T-helper 1 cell treated with Interleukin-12 subunit alpha and Interleukin-12 subunit beta and Interleukin-4 antibody, amounts not matched to agents 30 μg/mL and 1 μg/mL, for 36 hours (primary cell): ENCODE data around the gene MIDN.

Experiments used
- H3K27ac Mint-ChIP-seq: one replicate; pipeline ENCODE4 v1.8.0; 2021; ENCODE audit warnings: mild to moderate bottlenecking, mixed read lengths
- H3K27me3 Mint-ChIP-seq: one replicate; pipeline ENCODE4 v1.8.0; 2021; ENCODE audit warnings: low read depth, mixed read lengths
- H3K36me3 Mint-ChIP-seq: one replicate; pipeline ENCODE4 v1.8.0; 2021; ENCODE audit warnings: low read depth, mixed read lengths
- H3K4me1 Mint-ChIP-seq: one replicate; pipeline ENCODE4 v1.8.0; 2021; ENCODE audit warnings: low read depth, mixed read lengths
- H3K4me3 Mint-ChIP-seq: one replicate; pipeline ENCODE4 v1.8.0; 2021; ENCODE audit warnings: mild to moderate bottlenecking, moderate library complexity, mixed read lengths
- H3K9me3 Mint-ChIP-seq: one replicate; pipeline ENCODE4 v1.8.0; 2021; ENCODE audit warnings: mixed read lengths

The MIDN gene

GRCh38 chr19:1226522-1227303, 21.7 kb upstream of the MIDN start:
- no peaks in the 10 kb centered on the region for H3K27me3 Mint-ChIP-seq
- no peaks in the 10 kb centered on the region for H3K4me1 Mint-ChIP-seq
- H3K27ac Mint-ChIP-seq = no peak overlapping the region
- no peak overlapping the region for H3K4me3 Mint-ChIP-seq
- H3K36me3 Mint-ChIP-seq = no peaks in the 10 kb centered on the region
- no peaks in the 10 kb centered on the region for H3K9me3 Mint-ChIP-seq

GRCh38 chr19:1227304-1228054, 20.9 kb upstream of the MIDN start:
- Mint-ChIP-seq H3K27me3 (no peaks in the 10 kb centered on the region), H3K27ac (no peak overlapping the region), H3K4me3 (no peak overlapping the region), H3K4me1 (no peaks in the 10 kb centered on the region), H3K9me3 (no peaks in the 10 kb centered on the region), H3K36me3 (no peaks in the 10 kb centered on the region)

DNA sequence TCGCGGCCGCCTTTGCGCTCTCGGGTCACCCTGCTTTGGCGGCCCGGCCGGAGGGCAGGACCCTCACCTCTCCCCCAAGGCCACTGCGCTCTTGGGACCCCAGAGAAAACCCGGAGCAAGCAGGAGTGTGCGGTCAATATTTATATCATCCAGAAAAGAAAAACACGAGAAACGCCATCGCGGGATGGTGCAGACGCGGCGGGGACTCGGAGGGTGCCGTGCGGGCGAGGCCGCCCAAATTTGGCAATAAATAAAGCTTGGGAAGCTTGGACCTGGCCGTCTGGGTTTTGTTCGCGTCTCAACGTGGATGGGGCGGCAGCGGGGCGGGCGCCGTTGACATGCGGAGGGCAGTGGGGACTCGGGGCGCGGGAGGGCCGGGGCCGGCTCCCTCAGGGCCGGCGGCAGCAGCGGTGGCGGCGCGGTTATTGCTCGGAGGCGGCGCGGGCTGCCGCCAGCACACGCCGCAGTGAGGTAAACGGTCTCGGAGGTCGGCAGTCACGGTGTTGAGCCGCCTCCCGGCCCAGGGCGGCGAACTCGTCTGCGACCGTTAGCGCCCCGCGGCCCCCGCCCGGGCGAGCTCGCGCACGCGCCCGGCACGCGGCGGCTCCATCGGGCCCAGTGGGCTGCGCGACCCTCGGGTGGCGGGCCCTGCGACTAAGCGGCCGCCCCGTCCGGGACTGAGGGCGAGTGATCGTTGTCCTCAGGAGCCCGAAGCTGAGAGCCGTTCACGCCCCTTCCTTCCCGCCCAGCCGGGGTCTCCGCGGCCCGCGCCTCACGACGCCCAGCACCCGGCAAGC, 20.0 kb upstream of the MIDN start:
- H3K4me1 Mint-ChIP-seq = no peaks in the 10 kb centered on the region
- H3K4me3 Mint-ChIP-seq = no peak overlapping the region
- H3K9me3 Mint-ChIP-seq = no peaks in the 10 kb centered on the region
- H3K36me3 Mint-ChIP-seq = no peaks in the 10 kb centered on the region
- H3K27ac Mint-ChIP-seq = no peak overlapping the region
- H3K27me3 Mint-ChIP-seq = no peaks in the 10 kb centered on the region

GRCh38 chr19:1229056-1229923, 19.1 kb upstream of the MIDN start:
- H3K9me3 Mint-ChIP-seq = no peaks in the 10 kb centered on the region
- H3K4me3 Mint-ChIP-seq = no peak overlapping the region
- no peak overlapping the region for H3K27ac Mint-ChIP-seq
- no peaks in the 10 kb centered on the region for H3K36me3 Mint-ChIP-seq
- no peaks in the 10 kb centered on the region for H3K27me3 Mint-ChIP-seq
- H3K4me1 Mint-ChIP-seq = no peaks in the 10 kb centered on the region

DNA sequence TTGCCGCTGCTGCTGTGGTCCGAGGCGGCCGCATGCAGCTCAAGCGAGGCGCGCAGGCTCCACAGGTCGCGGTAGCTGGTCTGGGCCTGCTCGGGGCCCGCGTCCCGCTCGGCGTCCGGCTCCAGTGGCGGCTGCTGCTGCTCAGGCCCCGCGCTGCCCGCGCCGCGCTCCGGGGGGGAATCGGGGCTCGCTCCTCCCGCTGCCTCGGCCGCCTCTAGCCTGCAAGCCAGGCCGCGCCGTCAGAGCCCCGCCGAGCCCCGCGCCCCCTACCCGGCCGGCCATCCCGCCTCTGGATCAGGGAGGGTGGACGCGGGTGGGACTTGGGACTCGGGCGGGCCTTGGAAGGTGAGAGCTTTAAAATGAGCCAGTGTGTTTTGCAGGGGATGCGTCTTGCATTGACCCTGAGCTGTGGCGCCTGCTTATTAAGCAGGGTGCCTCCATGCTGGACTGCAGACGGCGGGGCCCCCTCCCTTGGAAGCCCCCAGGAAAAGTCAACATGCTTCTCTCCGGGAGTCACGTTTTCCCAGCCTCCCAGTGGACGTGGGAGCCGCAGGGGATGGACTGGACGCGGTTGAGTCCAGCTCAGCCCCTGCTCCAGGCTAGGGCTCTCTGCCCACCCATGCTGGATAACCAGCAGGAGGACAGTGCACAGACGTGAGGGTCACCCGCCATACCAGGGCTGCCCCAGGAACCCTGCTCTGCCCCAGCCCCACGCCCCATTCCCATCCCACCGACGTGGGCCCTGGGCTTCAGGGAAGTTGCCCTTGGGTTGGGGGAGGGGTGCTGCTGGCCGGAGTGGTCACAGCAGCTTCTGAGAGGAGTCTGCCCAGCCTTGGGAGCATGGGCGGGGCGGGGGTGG, 18.2 kb upstream of the MIDN start:
- Mint-ChIP-seq H3K27ac (no peak overlapping the region), H3K4me3 (no peak overlapping the region), H3K27me3 (no peaks in the 10 kb centered on the region), H3K36me3 (no peaks in the 10 kb centered on the region), H3K4me1 (no peaks in the 10 kb centered on the region), H3K9me3 (no peaks in the 10 kb centered on the region)

GRCh38 chr19:1230783-1231489, 17.4 kb upstream of the MIDN start:
- H3K9me3 Mint-ChIP-seq = no peaks in the 10 kb centered on the region
- no peak overlapping the region for H3K4me3 Mint-ChIP-seq
- no peaks in the 10 kb centered on the region for H3K4me1 Mint-ChIP-seq
- H3K27me3 Mint-ChIP-seq = no peaks in the 10 kb centered on the region
- H3K36me3 Mint-ChIP-seq = no peaks in the 10 kb centered on the region
- no peak overlapping the region for H3K27ac Mint-ChIP-seq

DNA sequence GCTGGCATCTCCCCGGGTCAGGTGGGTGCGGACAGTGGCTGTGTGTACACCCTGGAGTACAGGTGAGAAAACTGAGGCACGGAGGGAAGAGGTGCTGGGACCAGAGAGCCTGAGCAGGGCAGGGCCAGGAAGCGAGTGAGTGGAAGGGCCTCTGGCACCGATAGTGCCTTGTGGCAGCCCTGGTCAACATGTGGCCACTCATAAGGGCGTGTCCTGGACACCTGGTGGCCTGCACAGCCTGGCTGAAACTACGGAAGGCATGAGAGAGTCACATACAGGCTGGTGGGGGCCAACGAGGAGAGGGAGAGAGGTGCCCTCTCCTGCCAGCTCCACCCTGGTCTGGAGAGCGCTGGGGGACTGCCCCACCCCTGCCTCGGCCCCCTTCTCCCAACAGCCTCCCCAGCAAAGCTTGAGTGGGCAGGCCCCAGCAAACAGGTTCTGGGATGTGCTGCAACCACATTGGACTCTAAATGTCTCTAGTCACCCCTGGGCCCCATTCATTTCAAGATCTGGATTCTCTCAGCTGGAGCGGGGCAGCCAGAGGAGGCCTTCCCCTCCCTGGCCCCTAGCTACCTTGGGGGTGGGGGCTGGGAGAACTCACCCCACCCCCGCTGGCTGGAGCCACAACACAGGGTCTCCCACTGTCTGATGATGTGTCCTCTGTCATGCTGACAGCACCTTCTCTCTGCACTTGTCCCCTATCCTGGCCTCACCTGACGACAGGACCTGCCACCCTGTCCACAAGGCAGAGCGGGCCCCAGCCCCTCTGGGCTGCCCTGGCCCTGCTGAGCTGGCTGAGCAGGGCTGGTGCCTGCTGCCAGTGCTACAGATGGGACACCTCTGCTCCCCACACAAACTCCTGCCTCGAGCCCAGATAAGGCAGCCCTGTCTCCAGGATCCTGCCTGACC, 16.4 kb upstream of the MIDN start:
- no peaks in the 10 kb centered on the region for H3K4me1 Mint-ChIP-seq

DNA sequence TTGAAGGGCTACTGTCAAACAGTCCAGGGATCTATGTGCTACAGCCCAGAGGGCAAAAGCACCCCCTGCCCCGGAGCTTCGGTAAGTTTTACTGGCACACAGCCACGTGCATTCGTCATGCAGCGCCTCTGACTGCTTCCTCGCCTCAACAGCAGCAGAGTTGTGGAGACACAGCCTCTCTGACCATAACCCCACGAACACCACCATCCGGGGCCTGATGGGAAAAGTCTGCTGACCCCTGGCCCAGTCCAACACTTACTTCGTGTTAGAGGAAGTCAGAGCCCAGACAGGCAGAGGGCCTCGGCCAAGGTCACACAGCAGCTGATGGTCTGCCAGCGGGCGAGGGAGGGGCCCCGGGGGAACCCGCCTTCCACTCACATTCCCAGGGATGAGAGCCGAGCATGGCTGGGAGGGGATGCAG, 15.7 kb upstream of the MIDN start:
- H3K4me1 Mint-ChIP-seq = no peaks in the 10 kb centered on the region
- no peaks in the 10 kb centered on the region for H3K27me3 Mint-ChIP-seq
- no peak overlapping the region for H3K27ac Mint-ChIP-seq
- H3K9me3 Mint-ChIP-seq = no peaks in the 10 kb centered on the region
- H3K4me3 Mint-ChIP-seq = no peak overlapping the region
- H3K36me3 Mint-ChIP-seq = no peaks in the 10 kb centered on the region

More for the DNA sequence above, 16.4 kb upstream of the MIDN start:
- H3K4me3 Mint-ChIP-seq = no peak overlapping the region
- no peaks in the 10 kb centered on the region for H3K9me3 Mint-ChIP-seq
- H3K27me3 Mint-ChIP-seq = no peaks in the 10 kb centered on the region
- H3K36me3 Mint-ChIP-seq = no peaks in the 10 kb centered on the region
- H3K27ac Mint-ChIP-seq = no peak overlapping the region

- H3K27ac Mint-ChIP-seq = no peak overlapping the region
- H3K27me3 Mint-ChIP-seq = peaks cover 1% of the 10 kb centered on the region
- no peaks in the 10 kb centered on the region for H3K4me1 Mint-ChIP-seq
- H3K36me3 Mint-ChIP-seq = no peaks in the 10 kb centered on the region
- no peaks in the 10 kb centered on the region for H3K9me3 Mint-ChIP-seq
- H3K4me3 Mint-ChIP-seq = no peak overlapping the region
Observed at GRCh38 chr19:1233115-1233667, 15.2 kb upstream of the MIDN start.

DNA sequence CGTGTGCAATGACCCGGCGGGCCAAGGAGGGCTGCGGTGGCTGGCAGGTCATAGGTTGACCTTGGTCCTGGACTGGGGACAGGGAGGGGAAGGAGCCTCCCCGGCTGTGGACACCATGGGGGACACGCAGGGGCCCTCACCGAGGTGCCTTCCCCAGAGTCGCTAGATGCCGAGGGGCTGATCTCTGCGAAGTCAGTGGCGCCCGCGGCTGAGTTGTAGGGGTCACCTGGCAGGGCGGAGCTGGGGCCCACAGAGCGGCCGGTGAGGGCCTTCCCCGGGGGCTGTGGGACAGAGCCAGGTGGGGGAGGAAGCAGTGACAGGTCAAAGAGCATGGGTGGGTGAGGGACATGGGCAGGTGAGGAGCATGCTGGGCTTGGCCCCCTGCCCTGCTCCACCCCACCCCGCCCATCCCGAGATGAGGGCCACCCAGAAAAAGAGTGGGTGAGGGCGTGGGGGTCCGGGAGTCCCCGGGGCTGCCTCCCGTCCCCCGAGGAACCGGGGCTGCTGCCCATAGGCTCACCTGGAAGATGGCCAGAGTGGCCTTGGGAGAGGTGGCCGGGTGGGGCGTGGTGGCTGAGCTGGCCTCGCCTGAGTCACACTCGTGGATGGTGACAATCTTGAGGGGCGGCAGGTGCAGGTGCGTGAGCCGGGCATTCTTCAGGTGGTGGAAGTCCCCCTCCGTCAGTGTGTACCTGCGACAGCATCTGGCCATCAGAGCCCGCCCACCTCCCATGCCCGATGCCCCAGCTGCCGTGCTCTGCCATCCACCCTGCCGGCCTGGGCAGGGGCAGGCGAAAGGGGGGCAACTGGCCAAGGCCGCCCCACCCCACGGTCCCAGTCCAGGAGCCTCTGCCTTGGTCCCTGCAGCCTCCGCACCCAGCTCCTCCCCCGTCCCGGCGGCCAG, 14.1 kb upstream of the MIDN start:
- H3K27ac Mint-ChIP-seq = no peak overlapping the region
- H3K9me3 Mint-ChIP-seq = no peaks in the 10 kb centered on the region
- no peak overlapping the region for H3K4me3 Mint-ChIP-seq
- H3K27me3 Mint-ChIP-seq = peaks cover 12% of the 10 kb centered on the region
- no peaks in the 10 kb centered on the region for H3K36me3 Mint-ChIP-seq
- peaks cover 7% of the 10 kb centered on the region for H3K4me1 Mint-ChIP-seq

DNA sequence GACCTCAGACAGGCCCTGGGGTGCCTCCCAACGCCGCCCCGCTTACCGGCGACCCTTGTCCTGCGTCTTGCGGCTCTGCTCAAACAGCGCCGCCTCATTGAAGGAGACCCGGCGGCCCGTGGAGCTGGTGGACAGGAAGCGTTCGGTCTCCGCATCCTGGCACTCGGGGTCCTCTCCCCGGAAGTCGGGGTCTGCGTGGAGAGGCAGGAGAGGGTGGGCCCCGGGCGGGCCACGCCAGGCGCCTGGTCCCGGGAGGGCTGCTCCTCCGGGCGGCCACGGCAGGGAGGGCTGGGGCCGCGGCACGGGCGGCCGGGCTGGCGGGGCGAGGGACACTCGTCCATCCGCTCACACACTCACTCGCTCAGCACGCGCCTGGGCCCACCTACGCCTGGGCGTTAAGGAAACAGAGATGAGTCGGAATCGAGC, 13.4 kb upstream of the MIDN start:
- Mint-ChIP-seq H3K36me3 (no peaks in the 10 kb centered on the region), H3K4me3 (no peak overlapping the region), H3K27me3 (peaks cover 17% of the 10 kb centered on the region), H3K4me1 (peaks cover 9% of the 10 kb centered on the region), H3K9me3 (no peaks in the 10 kb centered on the region), H3K27ac (no peak overlapping the region)
